ENCODE results near the gene EVL.

The EVL gene

GRCh38 chr14:100130521-100130920 lies 65.3 kb downstream of the EVL start:
- no peak for DNase-seq (ENCODE audit: low read depth)

DNA sequence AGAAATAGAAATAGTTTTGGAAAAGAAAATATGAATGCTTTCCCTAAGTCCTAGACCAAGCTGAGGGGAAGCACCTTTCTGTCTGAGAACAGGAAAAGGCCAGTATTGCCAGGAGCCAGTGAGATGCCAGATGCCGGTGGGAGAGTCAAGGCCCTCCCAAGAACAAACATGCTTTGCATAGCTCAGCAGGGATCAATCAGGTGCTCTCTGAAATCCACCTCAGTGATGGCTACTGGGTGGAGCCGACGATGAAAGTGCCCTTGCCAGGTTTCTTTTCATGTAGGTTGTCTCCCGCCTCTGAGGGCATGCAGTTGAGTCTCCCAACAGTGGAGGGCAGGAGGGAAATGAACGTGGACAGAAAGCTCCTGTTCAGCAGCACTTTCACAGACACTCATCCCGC lies 66.0 kb downstream of the EVL start:
- no peak for DNase-seq (ENCODE audit: low read depth)

DNA sequence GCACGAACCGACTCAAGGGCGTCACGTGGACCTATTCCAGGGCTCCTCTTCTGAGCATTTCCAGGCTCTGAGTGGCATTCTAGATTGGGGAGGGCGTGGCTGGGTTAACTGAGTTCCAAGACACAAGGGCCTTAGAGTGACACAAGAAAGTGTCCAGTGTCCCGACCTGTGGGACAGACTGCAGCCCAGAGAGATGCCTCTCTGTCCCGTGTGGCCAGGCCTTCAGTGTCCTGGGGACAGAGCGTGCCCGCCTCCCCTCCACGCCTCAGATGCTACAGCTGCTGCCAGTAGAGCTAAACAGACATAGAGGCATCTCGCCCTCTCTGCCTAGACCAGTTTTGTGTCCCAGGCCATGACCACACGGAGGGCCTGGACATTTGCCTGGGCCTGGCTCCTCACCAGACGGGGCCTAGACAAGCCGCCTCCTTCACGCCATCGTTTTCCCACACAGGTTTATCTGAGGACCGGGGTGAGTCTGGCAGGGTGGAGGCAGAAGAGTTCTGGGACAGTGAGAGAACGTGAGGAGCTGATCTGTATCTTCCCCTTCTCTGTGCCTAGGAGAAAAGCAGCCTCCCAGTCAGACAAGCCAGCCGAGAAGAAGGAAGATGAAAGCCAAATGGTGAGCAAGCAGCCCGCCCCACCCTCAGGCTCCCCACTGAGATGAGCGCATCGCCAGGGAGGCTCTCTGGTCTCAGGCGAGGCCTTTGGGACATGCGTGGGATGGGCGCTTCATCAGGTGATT lies 67.1 kb downstream of the EVL start:
- no peak for DNase-seq (ENCODE audit: low read depth)

DNA sequence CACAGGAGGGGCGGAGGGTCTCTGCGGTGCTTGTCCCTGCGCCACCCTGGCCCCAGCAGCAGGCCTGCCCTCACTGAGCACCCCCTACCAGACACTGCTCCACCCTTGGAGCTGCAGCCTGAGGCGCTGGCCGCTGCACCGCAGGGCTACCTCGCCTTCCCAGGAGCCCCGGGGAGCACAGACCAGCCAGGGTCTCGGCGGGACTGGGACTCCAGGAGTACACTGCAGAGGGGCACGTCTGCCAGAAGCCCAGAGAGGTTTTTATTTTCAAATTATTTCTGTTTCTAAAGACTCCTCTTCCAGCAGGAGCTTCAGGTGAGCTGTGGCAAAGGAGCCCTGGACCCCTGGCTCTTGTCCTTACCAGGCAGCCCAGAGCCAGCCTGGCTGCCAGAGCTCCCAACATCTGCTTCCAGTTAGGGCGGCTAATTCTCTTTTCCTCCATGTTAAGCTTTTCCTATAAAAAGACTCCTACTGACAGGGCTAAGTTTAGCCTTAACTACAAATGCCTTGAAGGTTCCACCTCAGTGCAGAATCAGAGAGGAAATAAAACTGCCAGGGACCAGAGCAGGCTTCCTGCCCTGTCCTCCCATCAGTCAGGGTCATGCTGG lies 67.8 kb downstream of the EVL start:
- no peak for DNase-seq (ENCODE audit: low read depth)

- DNase-seq (ENCODE audit: low read depth) = no peak
These were observed 69.4 kb downstream of the EVL start for GRCh38 chr14:100134586-100134985.

- DNase-seq (ENCODE audit: low read depth) = no peak
These were observed 69.9 kb downstream of the EVL start for GRCh38 chr14:100135073-100135472.

DNA sequence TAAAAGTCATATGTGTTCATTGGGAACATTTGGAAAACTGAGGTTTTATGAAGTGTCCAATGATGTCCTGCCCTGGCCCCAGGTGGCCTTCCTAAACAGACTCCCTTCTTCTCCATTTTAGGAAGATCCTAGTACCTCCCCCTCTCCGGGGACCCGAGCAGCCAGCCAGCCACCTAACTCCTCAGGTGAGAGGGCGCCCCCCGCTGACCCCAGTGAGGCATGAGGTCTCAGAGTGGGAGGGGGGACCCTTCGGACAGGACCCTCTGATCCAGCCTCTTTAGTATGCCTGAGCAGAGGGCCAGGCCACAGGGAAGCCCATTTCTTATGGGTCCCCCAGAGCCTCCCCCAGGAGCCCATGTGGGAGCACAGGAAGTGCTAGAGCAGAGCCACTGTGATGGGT lies 70.6 kb downstream of the EVL start:
- DNase-seq (ENCODE audit: low read depth) = no peak

DNA sequence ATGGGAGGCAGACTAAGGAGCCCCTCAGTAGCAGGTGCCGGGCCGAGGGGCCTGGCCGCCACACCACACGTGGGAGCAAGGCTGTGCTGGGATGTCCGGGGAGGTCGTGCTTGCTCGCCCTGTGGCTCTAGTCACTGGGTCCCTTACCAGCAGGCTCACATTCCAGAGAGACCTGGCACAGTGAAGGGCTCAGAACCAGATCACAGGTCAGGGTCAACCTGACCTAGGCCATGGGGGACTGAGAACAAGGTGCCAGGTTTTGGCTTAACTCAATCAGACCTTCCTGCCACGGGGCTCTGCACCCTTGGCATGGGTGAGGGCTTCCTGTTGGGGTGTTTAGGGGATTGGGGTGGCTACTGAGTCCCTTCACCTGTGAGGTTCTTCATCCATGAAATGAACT lies 72.0 kb downstream of the EVL start:
- DNase-seq (ENCODE audit: low read depth) = no peak

- DNase-seq (ENCODE audit: low read depth) = no peak
These were observed 73.0 kb downstream of the EVL start for GRCh38 chr14:100138082-100138787.

- no peak for DNase-seq (ENCODE audit: low read depth)
These were observed 73.7 kb downstream of the EVL start for GRCh38 chr14:100138955-100139354.

- DNase-seq (ENCODE audit: low read depth) = no peak
These were observed 75.3 kb downstream of the EVL start for GRCh38 chr14:100140452-100141078.

DNA sequence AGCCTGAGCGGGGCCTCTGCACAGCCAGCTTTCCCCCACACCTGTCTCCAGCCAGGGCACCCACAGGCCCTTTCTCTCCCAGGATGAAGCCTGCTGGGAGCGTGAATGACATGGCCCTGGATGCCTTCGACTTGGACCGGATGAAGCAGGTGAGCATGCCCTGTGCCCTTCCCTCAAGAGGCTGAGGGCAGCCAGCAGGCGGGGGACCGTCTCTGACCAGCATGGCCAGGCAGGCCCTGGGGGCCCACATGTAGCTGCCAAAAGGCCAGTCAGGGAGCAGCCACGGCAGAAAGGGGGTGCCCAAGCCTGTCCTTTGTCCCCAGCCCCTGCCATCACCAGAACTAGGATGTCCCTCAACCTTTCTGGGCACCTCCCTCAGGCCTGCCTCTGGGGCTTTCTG lies 75.9 kb downstream of the EVL start:
- no peak for DNase-seq (ENCODE audit: low read depth)

DNA sequence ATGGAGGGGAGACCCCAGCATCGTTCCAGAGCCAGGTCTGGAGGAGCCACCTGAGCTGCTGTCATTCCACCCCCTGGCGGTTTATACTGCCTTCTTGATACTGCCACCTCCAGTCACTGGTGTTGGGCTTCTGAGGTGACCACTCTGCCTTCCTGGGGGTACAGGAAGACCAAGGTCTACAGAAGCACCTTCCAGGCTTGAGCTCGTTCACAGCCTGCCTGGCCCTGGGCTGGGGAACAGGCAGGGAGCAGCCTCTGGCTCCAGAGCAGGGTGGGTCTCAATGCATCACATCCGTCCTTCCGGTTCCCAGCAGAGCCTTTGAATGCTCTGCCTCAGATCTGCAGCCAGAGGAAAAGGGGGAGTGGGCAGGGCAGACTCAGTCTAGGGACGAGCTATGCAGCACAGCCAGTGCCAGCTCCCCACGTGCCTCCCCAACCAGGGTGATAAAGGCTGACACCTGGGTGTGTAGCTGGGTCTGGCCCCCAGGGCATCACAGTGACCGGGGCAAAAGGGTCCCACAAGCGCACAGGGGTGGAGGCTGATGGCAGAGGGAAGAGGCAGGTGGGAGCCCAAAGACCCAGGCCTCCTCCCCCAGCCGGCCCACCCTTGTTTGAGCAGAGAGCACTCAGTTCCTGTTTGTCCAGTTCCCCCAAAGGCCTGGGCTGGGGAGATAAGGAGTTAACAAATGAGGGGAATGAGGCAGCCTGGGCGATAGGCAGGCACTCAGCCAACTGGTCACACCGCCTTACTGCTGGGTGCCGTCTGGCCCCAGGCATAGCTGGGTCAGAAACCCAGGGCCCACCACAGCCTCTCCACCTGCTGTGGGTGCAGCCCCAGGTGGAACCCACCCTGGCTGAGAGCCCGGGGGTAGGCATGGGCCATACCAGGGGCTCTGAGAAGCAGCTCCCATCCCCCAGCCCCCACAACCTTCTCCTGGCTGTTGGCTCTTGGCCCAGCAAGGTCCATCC lies 77.1 kb downstream of the EVL start:
- DNase-seq (ENCODE audit: low read depth) = no peak

DNA sequence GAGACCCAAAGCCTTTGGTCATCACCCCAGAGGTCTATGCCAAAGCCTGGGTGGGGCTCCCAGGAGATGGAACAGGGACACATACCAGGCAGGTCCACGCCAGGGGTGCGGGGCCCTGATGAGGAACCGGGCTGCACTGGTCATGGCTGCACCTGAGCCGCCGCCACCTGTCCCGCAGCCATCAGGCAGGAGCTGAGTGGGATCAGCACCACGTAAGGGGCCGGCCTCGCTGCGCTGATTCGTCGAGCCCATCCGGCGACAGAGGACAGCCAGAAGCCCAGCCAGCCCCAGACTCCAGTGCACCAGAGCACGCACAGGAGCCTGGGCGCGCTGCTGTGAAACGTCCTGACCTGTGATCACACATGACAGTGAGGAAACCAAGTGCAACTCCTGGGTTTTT lies 78.3 kb downstream of the EVL start:
- DNase-seq (ENCODE audit: low read depth) = no peak

DNA sequence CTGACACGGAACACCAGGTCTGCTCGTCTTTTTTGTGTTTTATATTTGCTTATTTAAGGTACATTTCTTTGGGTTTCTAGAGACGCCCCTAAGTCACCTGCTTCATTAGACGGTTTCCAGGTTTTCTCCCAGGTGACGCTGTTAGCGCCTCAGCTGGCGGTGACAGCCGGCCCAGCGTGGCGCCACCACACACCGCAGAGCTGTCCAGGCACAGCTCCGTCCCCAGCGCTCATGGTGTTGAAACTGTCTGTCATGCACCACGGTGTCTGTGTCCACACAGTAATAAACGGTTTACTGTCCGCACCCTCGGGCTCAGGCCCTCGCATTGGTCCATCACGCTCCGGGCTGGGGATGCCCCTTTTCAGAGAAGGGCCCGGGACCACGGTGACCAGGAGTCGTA lies 78.7 kb downstream of the EVL start:
- no peak for DNase-seq (ENCODE audit: low read depth)

GRCh38 chr14:100144645-100144995 lies 79.4 kb downstream of the EVL start:
- DNase-seq (ENCODE audit: low read depth) = no peak

GRCh38 chr14:100144996-100145646 lies 79.9 kb downstream of the EVL start:
- no peak for DNase-seq (ENCODE audit: low read depth)

- no peak for DNase-seq (ENCODE audit: low read depth)
These were observed 80.7 kb downstream of the EVL start for GRCh38 chr14:100145682-100146464.

DNA sequence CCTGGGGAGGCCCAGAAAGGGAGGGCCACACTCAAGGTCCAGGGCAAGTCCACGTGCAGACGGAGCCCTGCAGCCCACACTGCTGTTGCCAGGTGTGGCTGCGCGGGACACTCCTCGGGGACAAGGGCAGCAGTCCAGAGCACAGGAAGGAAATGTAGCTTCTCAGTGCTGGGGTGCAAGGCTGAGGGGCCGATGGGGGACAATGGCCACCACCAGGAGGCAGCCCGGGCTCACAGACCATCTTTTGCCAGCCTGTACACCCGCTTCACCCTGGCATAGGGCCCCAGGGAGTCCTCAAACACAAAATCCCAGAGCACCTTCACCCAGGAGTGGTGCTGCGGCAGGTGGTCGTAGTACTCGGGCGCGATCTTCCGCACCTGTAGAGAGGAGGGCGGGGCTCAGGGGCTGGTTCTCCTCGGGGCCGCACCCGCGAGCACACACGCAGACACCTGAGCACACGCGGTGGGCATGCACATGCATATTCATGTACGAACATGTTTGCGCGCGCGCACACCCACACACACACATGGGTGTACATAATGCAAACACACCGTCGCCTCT lies 81.4 kb downstream of the EVL start:
- no peak for DNase-seq (ENCODE audit: low read depth)

GRCh38 chr14:100147181-100147631 lies 82.0 kb downstream of the EVL start:
- peak; percentile 24 for DNase-seq (ENCODE audit: low read depth)
